Measurements from ENCODE around the gene CLEC16A.
A peak's percentile ranks its signal among the peaks of the same experiment; 100 is the strongest.

Gene CLEC16A

DNA sequence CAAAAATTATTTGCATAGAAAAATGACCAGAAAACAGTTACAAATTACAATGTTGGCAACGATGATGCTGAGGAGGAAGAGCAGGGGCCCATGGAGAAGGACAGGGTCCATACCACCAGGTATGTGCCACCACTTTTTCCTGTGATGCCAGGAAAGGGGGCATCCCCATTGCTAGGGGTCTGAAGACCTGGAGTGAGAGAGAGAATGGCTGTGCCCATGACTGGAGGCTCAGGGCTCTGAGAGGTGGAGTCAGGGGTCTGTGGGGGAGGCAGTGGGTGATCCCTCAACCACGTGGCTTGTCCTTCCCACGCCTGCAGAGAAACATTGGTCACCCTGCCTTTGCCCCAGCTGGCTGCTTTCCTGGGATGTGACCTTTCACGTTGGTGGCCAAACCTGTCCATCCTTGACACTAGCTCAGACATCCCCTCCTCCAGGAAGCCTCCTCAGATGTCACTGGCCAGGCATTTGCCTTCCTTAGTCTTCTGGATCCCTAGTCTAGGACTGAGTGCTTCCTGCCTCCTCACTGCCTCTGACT lies 260.2 kb downstream of the CLEC16A start:
- TF ChIP-seq TAF1 (IDR thresholded peaks at IDR 0.05; ENCODE audit: low read depth) (no peak), CEBPB (IDR thresholded peaks at IDR 0.05) (no peak), RAD21 (IDR thresholded peaks at IDR 0.05; ENCODE audit: low read depth) (no peak)
- TF ChIP-seq, protein P1, sequence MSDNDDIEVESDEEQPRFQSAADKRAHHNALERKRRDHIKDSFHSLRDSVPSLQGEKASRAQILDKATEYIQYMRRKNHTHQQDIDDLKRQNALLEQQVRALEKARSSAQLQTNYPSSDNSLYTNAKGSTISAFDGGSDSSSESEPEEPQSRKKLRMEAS (IDR thresholded peaks at IDR 0.05), result no peak

- TF ChIP-seq, protein P1 (IDR thresholded peaks at IDR 0.05), result no peak
- TF ChIP-seq EP300 (IDR thresholded peaks at IDR 0.05; ENCODE audit: borderline replicate concordance) (no peak), CREB1 (IDR thresholded peaks at IDR 0.05; ENCODE audit: low read depth) (no peak), TEAD4 (IDR thresholded peaks at IDR 0.05) (no peak)
Measured at GRCh38 chr16:11205065-11205699, 260.8 kb downstream of the CLEC16A start.

GRCh38 chr16:11205754-11206581 lies 261.6 kb downstream of the CLEC16A start:
- TF ChIP-seq TCF12 (IDR thresholded peaks at IDR 0.05; ENCODE audit: low read depth) (no peak), YY1 (IDR thresholded peaks at IDR 0.05; ENCODE audit: low read depth) (no peak), ZBTB7A (IDR thresholded peaks at IDR 0.05; ENCODE audit: low read depth) (no peak), TEAD4 (IDR thresholded peaks at IDR 0.05) (no peak), CEBPB (IDR thresholded peaks at IDR 0.05) (no peak), EGR1 (IDR thresholded peaks at IDR 0.05) (no peak)
- TF ChIP-seq, protein P2, sequence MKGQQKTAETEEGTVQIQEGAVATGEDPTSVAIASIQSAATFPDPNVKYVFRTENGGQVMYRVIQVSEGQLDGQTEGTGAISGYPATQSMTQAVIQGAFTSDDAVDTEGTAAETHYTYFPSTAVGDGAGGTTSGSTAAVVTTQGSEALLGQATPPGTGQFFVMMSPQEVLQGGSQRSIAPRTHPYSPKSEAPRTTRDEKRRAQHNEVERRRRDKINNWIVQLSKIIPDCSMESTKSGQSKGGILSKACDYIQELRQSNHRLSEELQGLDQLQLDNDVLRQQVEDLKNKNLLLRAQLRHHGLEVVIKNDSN (IDR thresholded peaks at IDR 0.05), result no peak

- TF ChIP-seq EGR1 (IDR thresholded peaks at IDR 0.05), result no peak
- TF ChIP-seq CREB1 (IDR thresholded peaks at IDR 0.05; ENCODE audit: low read depth), result no peak
- TF ChIP-seq, protein P2 (IDR thresholded peaks at IDR 0.05), result peak; percentile 76
- no peak for TF ChIP-seq CEBPB (IDR thresholded peaks at IDR 0.05)
Measured at GRCh38 chr16:11207646-11208045, 263.3 kb downstream of the CLEC16A start.

DNA sequence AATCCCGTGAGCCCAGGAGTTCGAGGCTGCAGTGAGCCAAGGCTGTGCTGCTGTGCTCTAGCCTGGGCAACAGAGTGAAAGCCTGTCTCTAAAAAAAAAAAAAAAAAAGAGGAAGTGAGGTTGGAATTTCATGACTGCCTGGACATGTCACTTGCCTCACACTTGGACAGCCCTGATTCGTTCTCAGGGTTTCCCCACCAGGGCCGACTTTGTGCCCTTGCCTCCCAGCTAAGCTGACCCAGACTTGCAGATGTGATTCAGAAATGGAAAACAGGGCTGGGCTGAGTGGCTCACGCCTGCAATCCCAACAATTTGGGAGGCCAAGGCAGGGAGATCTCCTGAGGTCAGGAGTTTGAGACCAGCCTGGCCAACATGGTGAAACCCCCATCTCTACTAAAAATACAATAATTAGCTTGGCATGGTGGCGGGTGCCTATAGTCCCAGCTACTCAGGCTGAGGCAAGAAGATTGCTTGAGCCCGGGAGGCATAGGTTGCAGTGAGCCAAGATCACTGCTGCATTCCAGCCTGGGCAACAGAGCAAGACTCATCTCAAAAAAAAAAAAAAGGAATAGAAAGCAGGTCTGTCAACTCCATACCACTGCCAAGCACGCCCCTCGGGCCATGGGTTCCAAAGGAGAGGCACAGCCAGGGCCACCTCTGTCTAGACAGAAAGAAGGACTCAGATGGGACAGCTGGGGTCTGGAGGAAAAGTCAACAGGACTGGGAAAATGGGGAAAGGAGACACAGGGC lies 264.7 kb downstream of the CLEC16A start:
- TF ChIP-seq YY1 (IDR thresholded peaks at IDR 0.05; ENCODE audit: low read depth) (no peak), CREB1 (IDR thresholded peaks at IDR 0.05; ENCODE audit: low read depth) (no peak), EGR1 (IDR thresholded peaks at IDR 0.05) (no peak), FOXM1 (IDR thresholded peaks at IDR 0.05; ENCODE audit: borderline replicate concordance, low read depth) (no peak), ZBTB7A (IDR thresholded peaks at IDR 0.05; ENCODE audit: low read depth) (no peak), NFIC (IDR thresholded peaks at IDR 0.05) (no peak), REST (IDR thresholded peaks at IDR 0.05; ENCODE audit: low read depth) (no peak), EP300 (IDR thresholded peaks at IDR 0.05; ENCODE audit: borderline replicate concordance) (no peak), TEAD4 (IDR thresholded peaks at IDR 0.05) (no peak), RAD21 (IDR thresholded peaks at IDR 0.05; ENCODE audit: low read depth) (no peak)
- TF ChIP-seq, protein P1 (IDR thresholded peaks at IDR 0.05), result no peak
- TF ChIP-seq, protein P2 (IDR thresholded peaks at IDR 0.05), result no peak

- TF ChIP-seq, protein P1 (IDR thresholded peaks at IDR 0.05), result no peak
- TF ChIP-seq YY1 (IDR thresholded peaks at IDR 0.05; ENCODE audit: low read depth) (no peak), RAD21 (IDR thresholded peaks at IDR 0.05; ENCODE audit: low read depth) (no peak), NFIC (IDR thresholded peaks at IDR 0.05) (no peak), CREB1 (IDR thresholded peaks at IDR 0.05; ENCODE audit: low read depth) (no peak), TCF12 (IDR thresholded peaks at IDR 0.05; ENCODE audit: low read depth) (no peak), TAF1 (IDR thresholded peaks at IDR 0.05; ENCODE audit: low read depth) (no peak), EP300 (IDR thresholded peaks at IDR 0.05; ENCODE audit: borderline replicate concordance) (no peak), TEAD4 (IDR thresholded peaks at IDR 0.05) (no peak), CEBPB (IDR thresholded peaks at IDR 0.05) (no peak), REST (IDR thresholded peaks at IDR 0.05; ENCODE audit: low read depth) (no peak), ZBTB7A (IDR thresholded peaks at IDR 0.05; ENCODE audit: low read depth) (no peak), FOXM1 (IDR thresholded peaks at IDR 0.05; ENCODE audit: borderline replicate concordance, low read depth) (no peak)
- TF ChIP-seq, protein P2 (IDR thresholded peaks at IDR 0.05), result no peak
Measured at GRCh38 chr16:11210260-11210659, 265.9 kb downstream of the CLEC16A start.
